Transverse colon (tissue), 4 donors: ENCODE results near the gene EYS. TPM values are rescaled to one million over a fixed set of nuclear protein-coding genes. Genes with fewer than 3 reads are reported as not detected.

ENCODE experiments used
- DNase-seq: peaks from one replicate; pipeline ENCODE4 v3.0.0-alpha.2; 2019
- H3K27ac ChIP-seq, 4 donors: fragments of 200-600 bp; sonication (generic); 2 replicates each; pipeline ENCODE4 v1.5.1; 2016 to 2018; ENCODE audit warnings: inconsistent platforms in 4 of 4
- H3K27me3 ChIP-seq: fragments of 200-600 bp; sonication (generic); 2 replicates; pipeline ENCODE4 v1.5.1; 2017; ENCODE audit warnings: inconsistent platforms
- H3K36me3 ChIP-seq, 4 donors: fragments of 200-600 bp; sonication (generic); 2 replicates each; pipeline ENCODE4 v1.5.1; 2017 to 2019; ENCODE audit warnings: inconsistent platforms in 4 of 4
- H3K4me1 ChIP-seq, 4 donors: fragments of 200-600 bp; sonication (generic); 2 replicates each; pipeline ENCODE4 v1.5.1; 2017 to 2020; ENCODE audit warnings: inconsistent platforms in 4 of 4
- H3K4me3 ChIP-seq, 4 donors: fragments of 200-600 bp; sonication (generic); 1 replicate in 1 of 4; 2 replicates in 3 of 4; pipeline versions ENCODE4 v1.5.1 to v1.6.1; 2017 to 2019; ENCODE audit warnings: inconsistent platforms in 4 of 4
- H3K9me3 ChIP-seq, 2 donors: fragments of 200-600 bp; sonication (generic); 2 replicates each; pipeline ENCODE4 v1.5.1; 2017 to 2019; ENCODE audit warnings: inconsistent platforms in 2 of 2
- EP300 ChIP-seq: sonication (generic); formaldehyde crosslinking; IDR thresholded peaks from one replicate; pipeline ENCODE4 v1.6.1; 2017; ENCODE audit warnings: antibody characterized with exemption, low read depth
- POLR2A ChIP-seq: fragments of 450-650 bp; IDR thresholded peaks from one replicate; pipeline ENCODE4 v1.6.1; 2016; ENCODE audit warnings: antibody characterized with exemption, mild to moderate bottlenecking, moderate library complexity
- POLR2AphosphoS5 ChIP-seq, 3 donors: sonication (generic); formaldehyde crosslinking; IDR thresholded peaks; one replicate each; pipeline ENCODE4 v1.6.1; 2016; ENCODE audit warnings: antibody characterized with exemption in 3 of 3
- WGBS, 2 donors: methylation state at CpG; one replicate each; pipeline ENCODE4 v1.1.5; 2018; ENCODE audit warnings: low coverage in 1 of 2; 5-methylcytosine and 5-hydroxymethylcytosine counted together
- in situ Hi-C, 4 donors: fragments of 200-750 bp; cut with MboI; loops; one replicate each; pipeline versions ENCODE4 v1.15.0 to v1.15.1; 2017; ENCODE audit warnings: low sequenced_read_pairs in 3 of 4, low pct_ligation_motif_present in 1 of 4, low pct_unique_long_range_greater_than_20kb in 1 of 4
- intact Hi-C: fragments of 100-400 bp; cut with DNase I; formaldehyde crosslinking; loops from one replicate; pipeline ENCODE4 v1.15.1; 2023; ENCODE audit warnings: low total_unique reads
- total RNA-seq, 4 donors: library from RNA; depleted of rRNA; stranded (reverse); fragments of >200 nt; gene quantifications; one replicate each; pipeline ENCODE4 v1.1.0, GENCODE V29; 2016
- TF ChIP-seq, protein P1 (sequence below), 5 experiments: fragments of 200-600 bp in 3 of 5; fragments of 450-650 bp in 2 of 5; sonication (generic) in 3 of 5; IDR thresholded peaks; 1 replicate in 2 of 5; 2 replicates in 3 of 5; pipeline ENCODE4 v1.5.1; 2016 to 2017; ENCODE audit warnings: antibody characterized with exemption in 5 of 5, inconsistent platforms in 3 of 5, mild to moderate bottlenecking in 2 of 5, moderate library complexity in 1 of 5

EYS gene
- total RNA-seq, 4 donors from 2014 or later: 0.41 TPM; not detected in 3

GRCh38 chr6:64483956-64484499, 1223.0 kb downstream of the EYS start:
- peaks cover 0 to 9% (median 0%) of the 10 kb centered on the region in 4 donors for H3K4me1 ChIP-seq
- no peak overlapping the region for H3K27ac ChIP-seq
- in situ Hi-C loops: no loop called here
- 68 to 82% methylated on average over 1 to 2 of the region's 2 CpGs for whole genome bisulfite sequencing, 2 donors
- intact Hi-C loops: no loop called here
- no peaks in the 10 kb centered on the region for H3K9me3 ChIP-seq
- no peak overlapping the region for H3K4me3 ChIP-seq
- DNase-seq: no peak
- no peaks in the 10 kb centered on the region for H3K36me3 ChIP-seq
- no peak for TF ChIP-seq POLR2AphosphoS5 (IDR thresholded peaks at IDR 0.05)
- TF ChIP-seq, protein P1, sequence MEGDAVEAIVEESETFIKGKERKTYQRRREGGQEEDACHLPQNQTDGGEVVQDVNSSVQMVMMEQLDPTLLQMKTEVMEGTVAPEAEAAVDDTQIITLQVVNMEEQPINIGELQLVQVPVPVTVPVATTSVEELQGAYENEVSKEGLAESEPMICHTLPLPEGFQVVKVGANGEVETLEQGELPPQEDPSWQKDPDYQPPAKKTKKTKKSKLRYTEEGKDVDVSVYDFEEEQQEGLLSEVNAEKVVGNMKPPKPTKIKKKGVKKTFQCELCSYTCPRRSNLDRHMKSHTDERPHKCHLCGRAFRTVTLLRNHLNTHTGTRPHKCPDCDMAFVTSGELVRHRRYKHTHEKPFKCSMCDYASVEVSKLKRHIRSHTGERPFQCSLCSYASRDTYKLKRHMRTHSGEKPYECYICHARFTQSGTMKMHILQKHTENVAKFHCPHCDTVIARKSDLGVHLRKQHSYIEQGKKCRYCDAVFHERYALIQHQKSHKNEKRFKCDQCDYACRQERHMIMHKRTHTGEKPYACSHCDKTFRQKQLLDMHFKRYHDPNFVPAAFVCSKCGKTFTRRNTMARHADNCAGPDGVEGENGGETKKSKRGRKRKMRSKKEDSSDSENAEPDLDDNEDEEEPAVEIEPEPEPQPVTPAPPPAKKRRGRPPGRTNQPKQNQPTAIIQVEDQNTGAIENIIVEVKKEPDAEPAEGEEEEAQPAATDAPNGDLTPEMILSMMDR (IDR thresholded peaks at IDR 0.05): no peak
- no peak for TF ChIP-seq EP300
- TF ChIP-seq POLR2A: no peak
- H3K27me3 ChIP-seq: no peaks in the 10 kb centered on the region

DNA sequence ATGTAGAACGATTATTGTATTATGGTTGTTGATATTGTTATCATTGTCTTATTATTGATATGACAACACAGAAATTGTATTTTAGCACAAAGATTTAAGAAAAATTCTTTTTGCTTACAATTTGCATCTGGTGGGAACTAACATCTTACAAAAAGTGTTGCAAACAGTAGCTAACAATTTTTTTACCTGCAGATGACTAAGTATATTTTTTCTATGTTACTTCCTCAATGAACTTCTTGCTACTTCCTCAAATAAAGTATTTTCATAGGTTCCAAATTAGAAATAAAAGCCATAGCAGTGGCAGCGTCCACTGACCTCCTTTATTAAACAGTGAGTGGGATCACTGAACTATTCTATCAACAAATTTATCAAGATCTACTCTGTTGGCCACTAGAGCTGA, 1224.4 kb downstream of the EYS start:
- H3K4me1 ChIP-seq: peaks cover 0 to 9% (median 0%) of the 10 kb centered on the region in 4 donors
- no peak overlapping the region for H3K27ac ChIP-seq
- intact Hi-C loops (no loop called here), in situ Hi-C loops (no loop called here)
- no peak overlapping the region for H3K4me3 ChIP-seq
- no peak for DNase-seq
- 53 to 62% methylated on average over 2 of the region's 2 CpGs for WGBS, 2 donors
- H3K36me3 ChIP-seq: no peaks in the 10 kb centered on the region
- H3K27me3 ChIP-seq: no peaks in the 10 kb centered on the region
- TF ChIP-seq POLR2AphosphoS5 (IDR thresholded peaks at IDR 0.05) (no peak), POLR2A (no peak), EP300 (no peak)
- TF ChIP-seq, protein P1 (IDR thresholded peaks at IDR 0.05): no peak
- no peaks in the 10 kb centered on the region for H3K9me3 ChIP-seq

DNA sequence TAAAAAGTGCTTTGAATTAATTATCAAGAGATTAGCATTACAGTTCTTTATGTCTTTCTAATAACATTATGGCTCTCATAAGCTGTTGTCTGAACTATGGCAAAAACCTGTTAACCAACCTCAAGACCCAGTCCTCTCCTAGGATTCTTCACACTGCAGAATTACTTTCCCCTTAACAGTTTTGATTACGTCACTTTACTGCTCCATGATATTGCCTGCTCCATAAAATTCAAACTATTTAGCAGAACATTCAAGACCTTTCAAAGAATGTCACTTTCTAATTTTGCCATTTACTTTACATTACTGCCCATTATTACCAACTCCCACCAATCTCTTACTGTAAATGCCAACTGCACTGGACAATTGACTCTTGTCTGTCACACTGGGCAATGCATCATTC, 1227.9 kb downstream of the EYS start:
- Histone ChIP-seq H3K27ac (no peak overlapping the region), H3K4me1 (peaks cover 0 to 7% (median 0%) of the 10 kb centered on the region in 4 donors), H3K4me3 (no peak overlapping the region), H3K9me3 (no peaks in the 10 kb centered on the region), H3K36me3 (no peaks in the 10 kb centered on the region), H3K27me3 (no peaks in the 10 kb centered on the region)
- TF ChIP-seq, protein P1 (IDR thresholded peaks at IDR 0.05): no peak
- TF ChIP-seq POLR2AphosphoS5 (IDR thresholded peaks at IDR 0.05): no peak
- no peak for TF ChIP-seq EP300
- no peak for TF ChIP-seq POLR2A
- 55 to 62% methylated on average over 1 of the region's 1 CpG for WGBS, 2 donors
- no peak for DNase-seq
- in situ Hi-C loops (no loop called here), intact Hi-C loops (no loop called here)

GRCh38 chr6:64477391-64477790, 1229.6 kb downstream of the EYS start:
- Histone ChIP-seq H3K27me3 (no peaks in the 10 kb centered on the region), H3K4me1 (no peaks in the 10 kb centered on the region), H3K9me3 (no peaks in the 10 kb centered on the region), H3K36me3 (no peaks in the 10 kb centered on the region), H3K27ac (no peak overlapping the region), H3K4me3 (no peak overlapping the region)
- in situ Hi-C loops (no loop called here), intact Hi-C loops (no loop called here)
- DNase-seq: no peak
- no peak for TF ChIP-seq EP300
- 61 to 68% methylated on average over 3 of the region's 3 CpGs for WGBS, 2 donors

GRCh38 chr6:64476935-64477334, 1230.1 kb downstream of the EYS start:
- Histone ChIP-seq H3K4me3 (no peak overlapping the region), H3K4me1 (no peaks in the 10 kb centered on the region), H3K9me3 (no peaks in the 10 kb centered on the region), H3K27ac (no peak overlapping the region), H3K36me3 (no peaks in the 10 kb centered on the region), H3K27me3 (no peaks in the 10 kb centered on the region)
- 68 to 78% methylated on average over 2 of the region's 2 CpGs for WGBS, 2 donors
- in situ Hi-C loops: no loop called here
- no peak for DNase-seq
- intact Hi-C loops: no loop called here
- TF ChIP-seq POLR2A (no peak), POLR2AphosphoS5 (IDR thresholded peaks at IDR 0.05) (no peak), EP300 (no peak)
- TF ChIP-seq, protein P1 (IDR thresholded peaks at IDR 0.05): no peak
